NCI-H345 (cell line): ENCODE data around the gene VCX.
"Not testable (repeated sequence)": the region's sequence is repeated elsewhere in the genome, so short reads cannot be mapped to it uniquely, and the experiment has no call there.

Experiments used
- DNase-seq: peaks from one replicate; lab custom pipeline; 2025; lab: John Stamatoyannopoulos, UW

VCX gene

GRCh38 chrX:7842871-7843270, at the start of gene VCX:
Gene VCX (plus strand): TSS chrX:7843171. CDS start chrX:7843204, 33 bp downstream.
- not testable (repeated sequence) for DNase-seq

GRCh38 chrX:7798327-7798726, 44.6 kb upstream of the VCX start:
- no peak for DNase-seq

GRCh38 chrX:7801711-7802110, 41.3 kb upstream of the VCX start:
- DNase-seq, result no peak

GRCh38 chrX:7815166-7815805, 27.7 kb upstream of the VCX start:
- DNase-seq, result no peak

- DNase-seq, result no peak
These were observed 14.4 kb upstream of the VCX start for GRCh38 chrX:7828594-7828993.

- no peak for DNase-seq
These were observed 1.7 kb upstream of the VCX start for GRCh38 chrX:7841084-7841805.

GRCh38 chrX:7852166-7852565, 9.2 kb downstream of the VCX start:
- no peak for DNase-seq

- DNase-seq, result no peak
These were observed 29.1 kb downstream of the VCX start for GRCh38 chrX:7872042-7872441.

- DNase-seq, result no peak
These were observed 34.0 kb downstream of the VCX start for GRCh38 chrX:7876957-7877356.

- no peak for DNase-seq
These were observed 46.2 kb downstream of the VCX start for GRCh38 chrX:7889135-7889534.

- no peak for DNase-seq
These were observed 46.7 kb downstream of the VCX start for GRCh38 chrX:7889680-7890079.

GRCh38 chrX:7891928-7892327, 49.0 kb downstream of the VCX start:
- no peak for DNase-seq
